Measurements from ENCODE around the gene JARID2. TPM values are rescaled to one million over a fixed set of nuclear protein-coding genes. Genes with fewer than 3 reads are reported as not detected.

JARID2 gene
- total and polyA plus RNA-seq, 2 of the 13 experiments (the other 11 are each of a cell fraction or from before 2014, with no cell fraction given): 7.5 to 10.3 TPM

- Histone ChIP-seq H3K4me1 (ENCODE audit: insufficient read depth, low read length) (peaks cover 57% of the 10 kb centered on the region), H3K27ac (ENCODE audit: extremely low read length, insufficient read depth, low read length) (no peak overlapping the region), H4K20me1 (ENCODE audit: insufficient read depth, low read length) (peaks cover 7% of the 10 kb centered on the region; the same call in 1 of the 2 replicates), H3K4me3 (replicated peaks in 1 of 3; ENCODE audit: insufficient read depth in 1 of 3, low read depth in 2 of 3, low read length in 3 of 3) (no peak overlapping the region), H3K4me2 (ENCODE audit: low read depth, low read length) (no peak overlapping the region), H2AFZ (ENCODE audit: low read length) (no peak overlapping the region), H3K27me3 (ENCODE audit: control insufficient read depth in 1 of 2, insufficient read depth in 2 of 2, low read length in 2 of 2) (no peaks in the 10 kb centered on the region), H3K9ac (ENCODE audit: insufficient read depth, low read depth, low read length) (no peak overlapping the region), H3K79me2 (ENCODE audit: insufficient read depth, low read length) (peaks cover 92% of the 10 kb centered on the region), H3K9me3 (ENCODE audit: low read length) (no peaks in the 10 kb centered on the region), H3K36me3 (replicated peaks in 1 of 2; ENCODE audit: control insufficient read depth in 1 of 2, insufficient read depth in 2 of 2, low read length in 2 of 2) (no peaks in the 10 kb centered on the region)
- in situ Hi-C loops (cut with HindIII; ENCODE audit: extremely low pct_ligation_motif_present, low pct_unique_long_range_greater_than_20kb): no loop called here
- ChIA-PET POLR2A (interaction anchor here (1.1 to 2.9 kb wide), 3 partner anchors 14 to 19 kb away, joined by 4 to 21 read pairs (median 18); no protein-coding TSS in a partner anchor), CTCF (ENCODE audit: low intra/inter-chr PET ratio, low total read pairs) (no interaction called here)
- intact Hi-C loops (cut with micrococcal nuclease; ENCODE audit: unreplicated experiment): no loop called here
- no TSS peak for BruUV-seq (replicated peaks)
- DNase-seq (ENCODE audit: low spot score) (no peak), ATAC-seq (no peak), FAIRE-seq (no peak)
- 70% methylated on average over 3 of the region's 3 CpGs for WGBS (ENCODE audit: low lambda C conversion rate)
- TF ChIP-seq, protein P1, sequence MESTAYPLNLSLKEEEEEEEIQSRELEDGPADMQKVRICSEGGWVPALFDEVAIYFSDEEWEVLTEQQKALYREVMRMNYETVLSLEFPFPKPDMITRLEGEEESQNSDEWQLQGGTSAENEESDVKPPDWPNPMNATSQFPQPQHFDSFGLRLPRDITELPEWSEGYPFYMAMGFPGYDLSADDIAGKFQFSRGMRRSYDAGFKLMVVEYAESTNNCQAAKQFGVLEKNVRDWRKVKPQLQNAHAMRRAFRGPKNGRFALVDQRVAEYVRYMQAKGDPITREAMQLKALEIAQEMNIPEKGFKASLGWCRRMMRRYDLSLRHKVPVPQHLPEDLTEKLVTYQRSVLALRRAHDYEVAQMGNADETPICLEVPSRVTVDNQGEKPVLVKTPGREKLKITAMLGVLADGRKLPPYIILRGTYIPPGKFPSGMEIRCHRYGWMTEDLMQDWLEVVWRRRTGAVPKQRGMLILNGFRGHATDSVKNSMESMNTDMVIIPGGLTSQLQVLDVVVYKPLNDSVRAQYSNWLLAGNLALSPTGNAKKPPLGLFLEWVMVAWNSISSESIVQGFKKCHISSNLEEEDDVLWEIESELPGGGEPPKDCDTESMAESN (CRISPR knock-in tag; conservative IDR thresholded peaks at IDR 0.05): no peak
- TF ChIP-seq TCF7 (IDR thresholded peaks at IDR 0.05; ENCODE audit: low read depth): peak; percentile 28; the same call in 1 of the 2 replicates
These were observed 18.5 kb downstream of the JARID2 start for GRCh38 chr6:15264412-15264811.

DNA sequence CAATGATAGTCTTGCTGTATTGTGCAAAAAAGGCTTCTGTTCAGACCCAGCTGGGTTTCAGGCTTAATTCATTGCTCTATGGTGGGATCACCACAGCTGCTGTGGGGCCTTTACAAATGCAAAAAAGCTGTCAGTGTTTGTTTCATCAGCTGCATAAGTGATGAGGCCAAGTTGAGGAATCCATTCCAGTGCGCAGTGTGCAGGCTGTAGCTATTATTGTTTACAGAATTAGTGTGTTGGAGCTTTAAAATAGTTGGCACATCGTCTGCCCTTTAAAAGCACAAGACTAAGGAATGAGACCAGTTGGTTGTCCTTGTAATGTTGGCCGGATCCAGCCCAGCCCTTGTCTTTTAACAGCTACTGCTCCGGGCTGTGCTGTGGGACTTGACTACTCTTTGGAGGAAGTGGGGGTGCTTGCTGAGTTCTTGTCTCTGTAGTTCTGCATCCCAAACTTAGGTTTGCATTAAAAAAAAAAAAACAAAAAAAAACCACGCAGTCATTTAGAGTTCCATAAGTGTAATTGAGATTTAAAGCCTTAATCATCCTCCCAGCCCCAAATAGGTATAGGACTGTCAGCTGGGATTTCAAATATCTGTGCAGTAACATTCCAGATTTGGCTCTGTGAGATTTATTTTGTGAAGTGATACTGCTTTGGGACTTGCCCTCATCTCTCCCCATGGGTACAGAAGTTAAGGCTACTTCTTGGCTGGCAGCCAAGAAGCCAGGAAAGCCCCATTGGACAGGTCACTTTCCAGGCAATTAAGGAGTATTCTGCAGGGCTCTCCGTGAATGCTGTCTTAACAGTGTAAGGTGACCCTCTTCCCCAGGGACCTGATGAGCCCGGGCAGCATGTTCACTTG is 19.3 kb downstream of the JARID2 start:
- BruUV-seq (replicated peaks): no TSS peak
- Histone ChIP-seq H3K4me3 (replicated peaks in 1 of 3; ENCODE audit: insufficient read depth in 1 of 3, low read depth in 2 of 3, low read length in 3 of 3) (no peak overlapping the region), H3K4me1 (ENCODE audit: insufficient read depth, low read length) (peaks cover 64% of the 10 kb centered on the region), H3K36me3 (replicated peaks in 1 of 2; ENCODE audit: control insufficient read depth in 1 of 2, insufficient read depth in 2 of 2, low read length in 2 of 2) (no peaks in the 10 kb centered on the region), H3K9me3 (ENCODE audit: low read length) (no peaks in the 10 kb centered on the region), H3K27ac (ENCODE audit: extremely low read length, insufficient read depth, low read length) (peak overlapping the region; percentile 76), H3K4me2 (ENCODE audit: low read depth, low read length) (peak overlapping the region; percentile 70; the same call in 1 of the 2 replicates), H3K79me2 (ENCODE audit: insufficient read depth, low read length) (peaks cover 92% of the 10 kb centered on the region), H4K20me1 (ENCODE audit: insufficient read depth, low read length) (peaks cover 7% of the 10 kb centered on the region; the same call in 1 of the 2 replicates), H3K9ac (ENCODE audit: insufficient read depth, low read depth, low read length) (peak overlapping the region; percentile 56; the same call in 1 of the 2 replicates), H2AFZ (ENCODE audit: low read length) (no peak overlapping the region), H3K27me3 (ENCODE audit: control insufficient read depth in 1 of 2, insufficient read depth in 2 of 2, low read length in 2 of 2) (no peaks in the 10 kb centered on the region)
- POLR2A ChIA-PET: interaction anchor here (1.1 to 2.9 kb wide), 5 partner anchors 13 to 20 kb away, joined by 3 to 21 read pairs (median 8); partner anchors contain the start of gene JARID2
- in situ Hi-C loops (cut with HindIII; ENCODE audit: extremely low pct_ligation_motif_present, low pct_unique_long_range_greater_than_20kb) (no loop called here), intact Hi-C loops (cut with micrococcal nuclease; ENCODE audit: unreplicated experiment) (no loop called here)
- ATAC-seq (peak; percentile 10), DNase-seq (ENCODE audit: low spot score) (no peak), FAIRE-seq (no peak)
- 79% methylated on average over 5 of the region's 7 CpGs for WGBS (ENCODE audit: low lambda C conversion rate)
- CTCF ChIA-PET (ENCODE audit: low intra/inter-chr PET ratio, low total read pairs): no interaction called here
- TF ChIP-seq FOXK2 (IDR thresholded peaks at IDR 0.05) (no peak), SMYD3 (CRISPR knock-in tag; IDR thresholded peaks at IDR 0.05) (no peak), NAIF1 (CRISPR knock-in tag; IDR thresholded peaks at IDR 0.05; ENCODE audit: borderline replicate concordance) (no peak), SKI (IDR thresholded peaks at IDR 0.05; ENCODE audit: partially characterized antibody) (no peak), ZNF343 (CRISPR knock-in tag; IDR thresholded peaks at IDR 0.05) (no peak), ZNF34 (CRISPR knock-in tag; IDR thresholded peaks at IDR 0.05; ENCODE audit: borderline replicate concordance) (no peak), KLF9 (CRISPR knock-in tag; IDR thresholded peaks at IDR 0.05; ENCODE audit: low read depth) (no peak), CENPT (CRISPR knock-in tag; IDR thresholded peaks at IDR 0.05; ENCODE audit: low read depth) (no peak), ELF3 (CRISPR knock-in tag; IDR thresholded peaks at IDR 0.05) (no peak), NFKBIZ (CRISPR knock-in tag; IDR thresholded peaks at IDR 0.05) (no peak), NR2C2 (CRISPR knock-in tag; IDR thresholded peaks at IDR 0.05; ENCODE audit: borderline replicate concordance) (no peak), ZFP90 (CRISPR knock-in tag; IDR thresholded peaks at IDR 0.05; ENCODE audit: borderline replicate concordance) (no peak)
- TF ChIP-seq, protein P2, sequence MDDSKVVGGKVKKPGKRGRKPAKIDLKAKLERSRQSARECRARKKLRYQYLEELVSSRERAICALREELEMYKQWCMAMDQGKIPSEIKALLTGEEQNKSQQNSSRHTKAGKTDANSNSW (CRISPR knock-in tag; IDR thresholded peaks at IDR 0.05; ENCODE audit: borderline replicate concordance): no peak

All from HepG2 (cell line).